CD14-positive monocyte (primary cell): ENCODE measurements around the gene ABCC4. TPM values are rescaled to one million over a fixed set of nuclear protein-coding genes. Genes with fewer than 3 reads are reported as not detected.

Experiments used
- DNase-seq, 3 donors: peaks; one replicate each; pipeline ENCODE4 v3.0.0-alpha.2; 2011 to 2022
- H2AFZ ChIP-seq: 2 replicates; pipeline ENCODE4 v1.6.0; 2012; ENCODE audit warnings: mild to moderate bottlenecking, low read depth, low read length, inconsistent platforms; ENCODE audit not compliant: insufficient read depth, poor library complexity, severe bottlenecking
- H3K27ac ChIP-seq, 2 donors: 1 replicate in 1 of 2; 2 replicates in 1 of 2; pipeline ENCODE4 v1.5.1; 2012 to 2013; ENCODE audit warnings: low read length in 2 of 2, control low read depth in 1 of 2, inconsistent platforms in 1 of 2, low read depth in 1 of 2, mild to moderate bottlenecking in 1 of 2
- H3K27me3 ChIP-seq, 2 donors: one replicate each; pipeline versions ENCODE4 v1.6.0 to v1.6.1; 2011 to 2013; ENCODE audit warnings: low read length in 2 of 2; ENCODE audit not compliant: control insufficient read depth in 2 of 2, insufficient read depth in 2 of 2
- H3K36me3 ChIP-seq, 2 donors: replicated peaks in 1 of 2; 1 replicate in 1 of 2; 2 replicates in 1 of 2; pipeline versions ENCODE4 v1.5.1 to v1.6.1; 2012 to 2013; ENCODE audit warnings: low read length in 2 of 2, control low read depth in 1 of 2, inconsistent platforms in 1 of 2, mild to moderate bottlenecking in 1 of 2; ENCODE audit not compliant: insufficient read depth in 2 of 2, control insufficient read depth in 1 of 2
- H3K4me1 ChIP-seq, 2 donors: 1 replicate in 1 of 2; 2 replicates in 1 of 2; pipeline versions ENCODE4 v1.5.1 to v1.6.1; 2012 to 2013; ENCODE audit warnings: low read length in 2 of 2, control low read depth in 1 of 2, inconsistent platforms in 1 of 2, mild to moderate bottlenecking in 1 of 2, moderate library complexity in 1 of 2; ENCODE audit not compliant: insufficient read depth in 2 of 2, control insufficient read depth in 1 of 2
- H3K4me2 ChIP-seq: replicated peaks from 2 replicates; pipeline ENCODE3; 2012; ENCODE audit warnings: low read length, moderate library complexity, mild to moderate bottlenecking; ENCODE audit not compliant: poor library complexity, severe bottlenecking; ENCODE audit errors: extremely low read depth
- H3K4me3 ChIP-seq, 3 experiments: fragments of 200-600 bp in 1 of 3; sonication (generic) in 1 of 3; replicated peaks in 1 of 3; 1 replicate in 2 of 3; 2 replicates in 1 of 3; pipeline ENCODE4 v1.5.1; 2011 to 2013; ENCODE audit warnings: low read length in 3 of 3, mild to moderate bottlenecking in 3 of 3, control low read depth in 2 of 3, low read depth in 2 of 3, inconsistent platforms in 1 of 3, moderate library complexity in 1 of 3
- H3K79me2 ChIP-seq: 2 replicates; pipeline ENCODE4 v1.6.0; 2012; ENCODE audit warnings: mild to moderate bottlenecking, control low read depth, inconsistent platforms, low read length, moderate library complexity; ENCODE audit not compliant: insufficient read depth
- H3K9ac ChIP-seq: 2 replicates; pipeline ENCODE4 v1.6.0; 2017; ENCODE audit warnings: low read length, mild to moderate bottlenecking; ENCODE audit not compliant: insufficient read depth, poor library complexity, severe bottlenecking
- H3K9me3 ChIP-seq, 2 donors: replicated peaks in 1 of 2; 1 replicate in 1 of 2; 2 replicates in 1 of 2; pipeline versions ENCODE4 v1.5.1 to v1.6.1; 2012 to 2013; ENCODE audit warnings: low read length in 2 of 2, control low read depth in 1 of 2; ENCODE audit not compliant: control insufficient read depth in 1 of 2, insufficient read depth in 1 of 2
- H4K20me1 ChIP-seq: 2 replicates; pipeline ENCODE4 v1.6.0; 2012; ENCODE audit warnings: mild to moderate bottlenecking, low read length, control low read depth, moderate library complexity; ENCODE audit not compliant: insufficient read depth
- H3K27ac Mint-ChIP-seq, 7 donors: one replicate each; pipeline ENCODE4 v1.8.0; 2020; ENCODE audit warnings: mild to moderate bottlenecking in 7 of 7, mixed read lengths in 7 of 7, moderate library complexity in 6 of 7, inconsistent platforms in 2 of 7
- H3K27me3 Mint-ChIP-seq, 3 donors: one replicate each; pipeline ENCODE4 v1.8.0; 2021 to 2022; ENCODE audit warnings: low read depth in 3 of 3, mild to moderate bottlenecking in 3 of 3, mixed read lengths in 3 of 3, moderate library complexity in 3 of 3, inconsistent platforms in 1 of 3
- H3K36me3 Mint-ChIP-seq, 2 donors: one replicate each; pipeline ENCODE4 v1.8.0; 2020; ENCODE audit warnings: mixed read lengths in 2 of 2, inconsistent platforms in 1 of 2, mild to moderate bottlenecking in 1 of 2
- H3K4me1 Mint-ChIP-seq: one replicate; pipeline ENCODE4 v1.8.0; 2020; ENCODE audit warnings: mild to moderate bottlenecking, mixed read lengths
- H3K4me3 Mint-ChIP-seq, 2 donors: one replicate each; pipeline ENCODE4 v1.8.0; 2020; ENCODE audit warnings: mild to moderate bottlenecking in 2 of 2, mixed read lengths in 2 of 2, moderate library complexity in 1 of 2
- H3K9me3 Mint-ChIP-seq, 7 donors: one replicate each; pipeline ENCODE4 v1.8.0; 2020 to 2022; ENCODE audit warnings: mixed read lengths in 7 of 7, mild to moderate bottlenecking in 6 of 7, moderate library complexity in 6 of 7, inconsistent platforms in 2 of 7
- CTCF ChIP-seq: fragments of 200-600 bp; IDR thresholded peaks from one replicate; pipeline ENCODE4 v1.8.0; 2022; ENCODE audit warnings: antibody characterized with exemption, mild to moderate bottlenecking
- WGBS: methylation state at CpG from one replicate; pipeline ENCODE4 v1.1.5; 2013; ENCODE audit warnings: missing lambda C conversion rate; ENCODE audit not compliant: insufficient coverage; 5-methylcytosine and 5-hydroxymethylcytosine counted together
- intact Hi-C, 2 donors: fragments of 100-400 bp; cut with micrococcal nuclease; formaldehyde crosslinking; loops; one replicate each; pipeline versions ENCODE4 v1.15.0 to v1.15.1; 2023
- polyA plus RNA-seq, 3 donors: library from polyadenylated mRNA; depleted of rRNA in 1 of 3; unstranded in 2 of 3; stranded (reverse) in 1 of 3; fragments of 300-500 nt in 2 of 3; fragments of >200 nt in 1 of 3; fragmentation: Illumina TruSeq in 2 of 3; gene quantifications; 1 replicate in 2 of 3; 2 replicates in 1 of 3; pipeline ENCODE4 v1.2.3, GENCODE V29; 2012 to 2021

Gene ABCC4
- polyA plus RNA-seq, 3 donors: 0.96 to 2.5 (median 1.7) TPM

GRCh38 chr13:95074820-95075219 lies 226.4 kb downstream of the ABCC4 start:
- WGBS: no CpG with 5 or more reads among the region's 3 CpGs
- Mint-ChIP-seq H3K36me3 (peaks cover 19 to 28% of the 10 kb centered on the region in 2 donors), H3K4me1 (no peaks in the 10 kb centered on the region), H3K27me3 (peaks cover 0 to 2% (median 0%) of the 10 kb centered on the region in 3 donors), H3K27ac (no peak overlapping the region), H3K9me3 (peaks cover 0 to 5% (median 1%) of the 10 kb centered on the region in 7 donors), H3K4me3 (no peak overlapping the region)
- Histone ChIP-seq H3K9ac (no peak overlapping the region), H3K27ac (no peak overlapping the region), H3K4me2 (no peak overlapping the region), H3K79me2 (no peaks in the 10 kb centered on the region), H3K9me3 (no peaks in the 10 kb centered on the region), H3K4me1 (no peaks in the 10 kb centered on the region), H3K36me3 (peaks cover 0 to 7% of the 10 kb centered on the region in 2 donors), H3K27me3 (no peaks in the 10 kb centered on the region), H2AFZ (no peak overlapping the region), H4K20me1 (no peaks in the 10 kb centered on the region), H3K4me3 (no peak overlapping the region)
- intact Hi-C loops: no loop called here
- DNase-seq: no peak
- no peak for TF ChIP-seq CTCF

GRCh38 chr13:95073747-95074311 lies 227.4 kb downstream of the ABCC4 start:
- Histone ChIP-seq H3K4me3 (no peak overlapping the region), H3K27me3 (no peaks in the 10 kb centered on the region), H3K79me2 (no peaks in the 10 kb centered on the region), H3K9me3 (no peaks in the 10 kb centered on the region), H3K4me1 (no peaks in the 10 kb centered on the region), H3K27ac (no peak overlapping the region), H3K36me3 (peaks cover 0 to 7% of the 10 kb centered on the region in 2 donors), H3K4me2 (no peak overlapping the region), H4K20me1 (no peaks in the 10 kb centered on the region), H3K9ac (no peak overlapping the region), H2AFZ (no peak overlapping the region)
- Mint-ChIP-seq H3K4me3 (no peak overlapping the region), H3K27ac (no peak overlapping the region), H3K4me1 (no peaks in the 10 kb centered on the region), H3K9me3 (peaks cover 0 to 5% (median 0%) of the 10 kb centered on the region in 7 donors), H3K27me3 (peaks cover 0 to 2% (median 0%) of the 10 kb centered on the region in 3 donors), H3K36me3 (peaks cover 22 to 35% of the 10 kb centered on the region in 2 donors)
- no peak for TF ChIP-seq CTCF
- DNase-seq: no peak
- intact Hi-C loops: no loop called here
- 96% methylated on average over 5 of the region's 7 CpGs for WGBS
